ENCODE data around the gene EXPH5. TPM values are rescaled to one million over a fixed set of nuclear protein-coding genes. Genes with fewer than 3 reads are reported as not detected.

The EXPH5 gene
- total RNA-seq, 4 donors from 2014 or later: 19.8 to 73.8 (median 33.2) TPM

GRCh38 chr11:108494182-108494581 lies 99.4 kb downstream of the EXPH5 start:
- no peak for DNase-seq
- in situ Hi-C loops (cut with MboI; ENCODE audit: low pct_ligation_motif_present in 1 of 4, low pct_unique_long_range_greater_than_20kb in 1 of 4, low sequenced_read_pairs in 3 of 4) (loop anchor here in 2 of 4 donors (10.0 to 25.0 kb wide), 2 partner anchors 171 to 357 kb away; partner anchors contain the start of gene DDX10 (in 1 of the 2)), intact Hi-C loops (cut with DNase I; ENCODE audit: low total_unique reads) (no loop called here)
- H3K27ac ChIP-seq: no peak overlapping the region
- H3K9me3 ChIP-seq: no peaks in the 10 kb centered on the region
- TF ChIP-seq POLR2AphosphoS5 (IDR thresholded peaks at IDR 0.05) (no peak), EP300 (IDR thresholded peaks at IDR 0.05; ENCODE audit: low read depth) (no peak), CTCF (IDR thresholded peaks at IDR 0.05) (no peak), POLR2A (IDR thresholded peaks at IDR 0.05) (no peak)
- peaks cover 0 to 26% (median 9%) of the 10 kb centered on the region in 4 donors for H3K4me1 ChIP-seq
- H3K36me3 ChIP-seq: peaks cover 0 to 7% (median 3%) of the 10 kb centered on the region in 4 donors
- 59 to 62% methylated on average over 6 of the region's 6 CpGs for WGBS, 2 donors (ENCODE audit: low coverage in 1 of 2)
- no peaks in the 10 kb centered on the region for H3K27me3 ChIP-seq
- no peak overlapping the region for H3K4me3 ChIP-seq

- no peak for TF ChIP-seq POLR2A (IDR thresholded peaks at IDR 0.05)
- no peak for TF ChIP-seq CTCF (IDR thresholded peaks at IDR 0.05)
- no peak for TF ChIP-seq POLR2AphosphoS5 (IDR thresholded peaks at IDR 0.05)
- peaks cover 0 to 13% (median 5%) of the 10 kb centered on the region in 4 donors for H3K4me1 ChIP-seq
- H3K9me3 ChIP-seq: no peaks in the 10 kb centered on the region
- intact Hi-C loops (cut with DNase I; ENCODE audit: low total_unique reads) (no loop called here), in situ Hi-C loops (cut with MboI; ENCODE audit: low pct_ligation_motif_present in 1 of 4, low pct_unique_long_range_greater_than_20kb in 1 of 4, low sequenced_read_pairs in 3 of 4) (loop anchor here in 2 of 4 donors (10.0 to 25.0 kb wide), 2 partner anchors 173 to 355 kb away; partner anchors contain the start of gene DDX10 (in 1 of the 2))
- no peak overlapping the region for H3K4me3 ChIP-seq
- H3K27me3 ChIP-seq: no peaks in the 10 kb centered on the region
- peaks cover 0 to 8% (median 4%) of the 10 kb centered on the region in 4 donors for H3K36me3 ChIP-seq
- 84 to 95% methylated on average over 3 of the region's 3 CpGs for WGBS, 2 donors (ENCODE audit: low coverage in 1 of 2)
- no peak overlapping the region for H3K27ac ChIP-seq
- DNase-seq: no peak
These were observed 101.6 kb downstream of the EXPH5 start for GRCh38 chr11:108491936-108492335.

- Histone ChIP-seq H3K4me1 (no peaks in the 10 kb centered on the region), H3K4me3 (no peak overlapping the region), H3K9me3 (no peaks in the 10 kb centered on the region), H3K27ac (no peak overlapping the region), H3K36me3 (peaks cover 0 to 17% (median 6%) of the 10 kb centered on the region in 4 donors), H3K27me3 (no peaks in the 10 kb centered on the region)
- in situ Hi-C loops (cut with MboI; ENCODE audit: low pct_ligation_motif_present in 1 of 4, low pct_unique_long_range_greater_than_20kb in 1 of 4, low sequenced_read_pairs in 3 of 4): loop anchor here in 1 of 4 donors (25.0 kb wide), 1 partner anchor 350 kb away; no protein-coding TSS in a partner anchor
- intact Hi-C loops (cut with DNase I; ENCODE audit: low total_unique reads): no loop called here
- 96 to 99% methylated on average over 3 of the region's 3 CpGs for WGBS, 2 donors (ENCODE audit: low coverage in 1 of 2)
- no peak for DNase-seq
- TF ChIP-seq CTCF (IDR thresholded peaks at IDR 0.05): no peak
- no peak for TF ChIP-seq POLR2AphosphoS5 (IDR thresholded peaks at IDR 0.05)
- no peak for TF ChIP-seq POLR2A (IDR thresholded peaks at IDR 0.05)
- no peak for TF ChIP-seq EP300 (IDR thresholded peaks at IDR 0.05; ENCODE audit: low read depth)
These were observed 106.7 kb downstream of the EXPH5 start for GRCh38 chr11:108486828-108487227.

- intact Hi-C loops (cut with DNase I; ENCODE audit: low total_unique reads) (no loop called here), in situ Hi-C loops (cut with MboI; ENCODE audit: low pct_ligation_motif_present in 1 of 4, low pct_unique_long_range_greater_than_20kb in 1 of 4, low sequenced_read_pairs in 3 of 4) (loop anchor here in 1 of 4 donors (25.0 kb wide), 1 partner anchor 349 kb away; no protein-coding TSS in a partner anchor)
- Histone ChIP-seq H3K9me3 (no peaks in the 10 kb centered on the region), H3K4me1 (no peaks in the 10 kb centered on the region), H3K4me3 (no peak overlapping the region), H3K27ac (no peak overlapping the region), H3K36me3 (peaks cover 0 to 22% (median 8%) of the 10 kb centered on the region in 4 donors), H3K27me3 (no peaks in the 10 kb centered on the region)
- 93 to 100% methylated on average over 2 to 3 of the region's 3 CpGs for WGBS, 2 donors (ENCODE audit: low coverage in 1 of 2)
- DNase-seq: no peak
- no peak for TF ChIP-seq EP300 (IDR thresholded peaks at IDR 0.05; ENCODE audit: low read depth)
- TF ChIP-seq POLR2A (IDR thresholded peaks at IDR 0.05): no peak
- TF ChIP-seq CTCF (IDR thresholded peaks at IDR 0.05): no peak
- no peak for TF ChIP-seq POLR2AphosphoS5 (IDR thresholded peaks at IDR 0.05)
These were observed 107.2 kb downstream of the EXPH5 start for GRCh38 chr11:108486331-108486730.

All from transverse colon (tissue), 4 donors.